Keratinocyte (primary cell): ENCODE data around the gene LPAR5.

Source experiments
- EZH2 ChIP-seq: IDR thresholded peaks from one replicate; pipeline ENCODE4 v1.6.1; 2012; ENCODE audit warnings: inconsistent platforms, mild to moderate bottlenecking, low read length, moderate library complexity
- TF ChIP-seq, protein P1 (sequence below), 3 experiments: IDR thresholded peaks in 1 of 3; conservative IDR thresholded peaks in 1 of 3; optimal IDR thresholded peaks in 1 of 3; 2 replicates in 2 of 3; 3 replicates in 1 of 3; pipeline versions ENCODE3 to v1.5.1; 2011; ENCODE audit warnings: low read length in 3 of 3, mild to moderate bottlenecking in 3 of 3, moderate library complexity in 2 of 3, control low read depth in 1 of 3, inconsistent platforms in 1 of 3; ENCODE audit not compliant: insufficient read depth in 2 of 3; ENCODE audit errors: extremely low read depth in 1 of 3

DNA sequence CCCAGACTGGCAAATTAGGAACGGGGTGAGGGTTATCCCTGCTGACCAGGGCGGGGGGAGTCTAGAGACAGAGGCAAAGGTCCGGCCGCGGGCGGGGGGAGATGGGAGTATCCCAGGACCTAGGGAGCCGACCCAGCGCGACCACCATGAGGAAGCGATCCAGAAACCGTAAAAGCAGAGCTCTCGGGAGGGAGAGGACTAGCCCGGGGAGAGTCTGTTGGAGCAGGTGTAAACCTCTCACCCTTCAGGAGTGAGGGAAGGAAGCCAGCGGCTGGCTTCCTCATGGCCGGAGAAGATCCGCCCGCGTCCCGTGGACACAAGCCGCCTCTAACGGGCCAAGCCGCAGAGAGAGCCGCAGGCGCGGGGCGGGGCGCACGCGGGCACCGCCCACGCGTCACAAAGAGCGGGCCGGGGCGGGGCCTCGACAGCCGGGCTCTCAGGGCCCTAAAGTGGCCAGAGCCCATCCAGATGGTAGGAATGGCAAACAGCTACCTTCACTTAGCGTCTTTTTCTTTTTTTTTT lies 11.4 kb upstream of the LPAR5 start, which contains the start of gene ACRBP:
- TF ChIP-seq, protein P1, sequence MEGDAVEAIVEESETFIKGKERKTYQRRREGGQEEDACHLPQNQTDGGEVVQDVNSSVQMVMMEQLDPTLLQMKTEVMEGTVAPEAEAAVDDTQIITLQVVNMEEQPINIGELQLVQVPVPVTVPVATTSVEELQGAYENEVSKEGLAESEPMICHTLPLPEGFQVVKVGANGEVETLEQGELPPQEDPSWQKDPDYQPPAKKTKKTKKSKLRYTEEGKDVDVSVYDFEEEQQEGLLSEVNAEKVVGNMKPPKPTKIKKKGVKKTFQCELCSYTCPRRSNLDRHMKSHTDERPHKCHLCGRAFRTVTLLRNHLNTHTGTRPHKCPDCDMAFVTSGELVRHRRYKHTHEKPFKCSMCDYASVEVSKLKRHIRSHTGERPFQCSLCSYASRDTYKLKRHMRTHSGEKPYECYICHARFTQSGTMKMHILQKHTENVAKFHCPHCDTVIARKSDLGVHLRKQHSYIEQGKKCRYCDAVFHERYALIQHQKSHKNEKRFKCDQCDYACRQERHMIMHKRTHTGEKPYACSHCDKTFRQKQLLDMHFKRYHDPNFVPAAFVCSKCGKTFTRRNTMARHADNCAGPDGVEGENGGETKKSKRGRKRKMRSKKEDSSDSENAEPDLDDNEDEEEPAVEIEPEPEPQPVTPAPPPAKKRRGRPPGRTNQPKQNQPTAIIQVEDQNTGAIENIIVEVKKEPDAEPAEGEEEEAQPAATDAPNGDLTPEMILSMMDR (optimal IDR thresholded peaks at IDR 0.05 in 1 of 3, IDR thresholded peaks at IDR 0.05 in 1 of 3, conservative IDR thresholded peaks at IDR 0.05 in 1 of 3; ENCODE audit: extremely low read depth in 1 of 3, insufficient read depth in 2 of 3, low read length in 3 of 3), result no peak
- TF ChIP-seq EZH2, result no peak
